Activated CD8-positive, alpha-beta memory T cell treated with anti-CD3 and anti-CD28 coated beads for 48 hours (primary cell): ENCODE results near the gene HOXB7.

Experiments
- DNase-seq, 3 experiments: peaks; one replicate each; pipeline ENCODE4 v3.0.0-alpha.2; 2020; ENCODE audit warnings: low read depth in 2 of 3, low spot score in 2 of 3

HOXB7 gene

DNA sequence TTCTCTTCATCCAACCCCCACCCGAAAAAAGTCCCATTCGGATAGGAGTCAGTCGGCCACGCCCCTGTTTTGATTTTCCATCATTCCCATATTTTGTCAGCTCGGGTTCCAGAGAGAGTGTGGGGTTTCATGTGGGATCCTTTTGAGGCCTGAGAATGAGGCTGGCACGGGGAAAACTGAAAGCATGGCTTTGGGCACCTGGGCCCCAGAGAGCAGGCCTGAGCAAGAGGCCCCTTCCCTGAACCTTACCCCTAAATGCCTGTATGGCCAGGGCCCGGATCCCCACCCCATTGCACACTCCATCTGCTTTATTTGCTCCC lies 28.1 kb downstream of the HOXB7 start:
- no peak for DNase-seq

DNA sequence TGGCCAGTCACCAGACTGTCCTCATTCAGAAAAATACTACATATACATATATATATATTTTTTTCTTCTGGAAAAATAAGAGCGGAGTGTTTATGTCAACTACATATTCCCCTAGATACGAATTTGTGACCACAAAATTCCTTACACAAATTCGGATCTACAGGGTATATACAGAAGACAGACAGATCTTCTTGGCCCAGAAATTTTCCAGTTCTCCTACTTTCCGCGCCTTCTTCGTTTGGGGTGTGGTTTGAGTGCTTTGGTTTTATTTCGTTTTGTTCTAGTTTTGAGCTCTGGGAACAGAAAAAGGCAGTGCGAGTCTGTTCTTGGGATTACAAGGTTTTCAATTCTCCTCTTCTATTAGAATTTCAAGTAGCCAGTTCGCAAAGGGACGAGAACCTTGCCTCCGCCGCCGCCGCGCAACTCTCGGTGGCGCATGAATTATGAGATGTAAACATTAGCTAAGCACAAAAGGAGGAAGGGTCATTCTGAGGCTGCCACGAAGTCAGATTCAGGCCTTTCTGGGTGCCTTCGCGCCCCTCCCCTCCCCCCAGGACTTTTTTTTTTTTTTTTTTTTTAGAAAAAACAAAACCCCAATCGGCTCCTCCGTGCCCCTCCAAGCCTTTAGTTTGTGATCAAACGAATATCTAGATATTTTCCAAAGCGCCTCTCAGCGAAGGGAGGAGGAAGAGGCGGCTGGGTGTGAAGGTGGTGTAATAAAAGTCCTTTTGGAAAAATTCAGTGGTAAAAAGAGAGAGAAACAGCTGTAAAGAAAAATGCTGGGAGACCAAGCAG lies 30.9 kb downstream of the HOXB7 start:
- no peak for DNase-seq

DNA sequence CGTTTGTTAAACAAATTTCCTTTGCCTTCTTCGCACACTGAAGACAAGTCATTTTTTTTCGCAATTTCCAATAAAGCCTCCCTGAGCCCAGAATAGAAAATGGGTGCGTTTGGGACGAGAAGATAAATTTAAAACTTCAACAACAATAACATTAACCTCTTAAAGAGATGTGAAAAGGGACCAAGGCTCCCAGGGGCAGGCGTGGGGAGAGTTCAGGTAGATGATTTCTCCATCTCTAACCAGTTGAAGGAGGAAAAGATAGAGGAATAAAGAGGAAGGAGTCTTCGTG lies 31.4 kb downstream of the HOXB7 start:
- DNase-seq: no peak

DNA sequence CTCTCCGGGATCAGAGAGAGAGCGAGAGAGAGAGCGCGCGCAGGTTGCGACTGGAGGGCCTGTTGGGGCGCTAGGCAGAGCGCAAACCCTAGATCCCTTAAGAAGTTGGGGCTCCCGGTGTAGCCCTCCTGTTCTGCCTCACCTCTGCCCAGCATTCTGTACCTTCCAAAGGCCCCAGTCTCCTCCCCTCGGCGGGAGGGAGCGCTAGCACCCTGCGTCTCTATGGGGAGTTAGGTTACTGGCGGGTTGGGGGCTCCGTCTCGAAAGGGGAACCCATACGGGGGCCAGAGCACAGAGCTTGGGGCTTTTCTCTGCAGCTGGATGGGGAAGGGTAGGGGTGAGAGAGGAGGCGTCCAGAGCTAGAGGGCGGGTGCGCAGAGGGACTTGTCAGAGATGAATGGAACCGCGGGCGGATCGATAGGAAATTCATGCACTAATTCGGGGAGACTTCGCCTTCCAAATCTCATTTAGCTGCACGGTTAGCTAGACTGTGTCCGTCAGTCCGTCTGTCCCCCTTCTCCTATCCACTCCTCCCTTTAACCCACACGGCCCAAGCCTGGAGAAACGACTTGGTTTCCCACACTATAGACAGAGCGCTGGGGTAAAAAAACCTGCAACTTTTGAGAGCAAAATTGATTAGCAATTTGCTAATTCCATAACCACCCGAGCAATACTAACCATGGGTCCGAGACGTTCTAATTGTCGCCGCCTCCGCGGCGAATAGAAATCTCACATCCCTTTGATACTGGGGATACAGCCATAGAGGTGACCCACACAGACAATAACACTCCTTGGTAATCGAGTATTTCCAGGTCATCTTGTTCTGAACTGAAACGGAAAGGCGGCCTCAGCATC lies 32.0 kb downstream of the HOXB7 start:
- no peak for DNase-seq

DNA sequence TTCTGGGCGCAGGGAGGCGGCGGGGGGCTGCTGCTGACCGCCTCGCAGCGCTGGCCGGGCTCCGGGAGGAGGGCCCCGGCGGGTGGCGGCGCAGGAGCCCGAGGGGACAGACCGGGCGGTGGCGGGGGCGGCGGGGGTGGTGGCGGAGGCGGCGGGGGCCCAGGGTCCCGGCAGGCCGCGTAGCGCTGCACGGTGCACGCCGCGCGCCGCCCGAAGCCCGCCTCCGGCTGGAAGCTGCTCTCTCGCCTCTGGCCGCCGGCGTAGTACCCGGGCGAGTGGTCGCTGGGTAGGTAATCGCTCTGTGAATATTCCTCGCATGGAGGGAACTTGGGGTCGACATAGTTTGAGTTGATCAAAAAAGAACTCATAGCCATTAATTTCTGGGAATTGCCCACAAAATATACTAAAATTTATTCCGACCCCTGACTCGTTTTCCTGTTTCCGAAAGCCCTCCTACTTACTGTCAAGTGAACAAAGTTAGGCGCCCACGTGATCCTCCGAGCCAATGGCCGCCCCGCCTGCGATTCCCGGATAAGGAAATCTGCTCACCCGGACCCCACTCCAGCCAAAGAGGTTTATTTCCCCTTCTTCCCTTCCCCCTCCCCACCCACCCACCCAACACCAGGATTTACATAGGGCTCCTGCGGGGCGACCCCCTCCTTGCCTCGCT lies 32.7 kb downstream of the HOXB7 start, which contains the start of gene HOXB4:
TSS of gene HOXB4 (minus strand) at position 405 of the 670 bp plus-strand sequence. CDS start at position 374, 31 bp downstream.
- DNase-seq: peak in 2 of 3 experiments; percentile 25 to 34

DNA sequence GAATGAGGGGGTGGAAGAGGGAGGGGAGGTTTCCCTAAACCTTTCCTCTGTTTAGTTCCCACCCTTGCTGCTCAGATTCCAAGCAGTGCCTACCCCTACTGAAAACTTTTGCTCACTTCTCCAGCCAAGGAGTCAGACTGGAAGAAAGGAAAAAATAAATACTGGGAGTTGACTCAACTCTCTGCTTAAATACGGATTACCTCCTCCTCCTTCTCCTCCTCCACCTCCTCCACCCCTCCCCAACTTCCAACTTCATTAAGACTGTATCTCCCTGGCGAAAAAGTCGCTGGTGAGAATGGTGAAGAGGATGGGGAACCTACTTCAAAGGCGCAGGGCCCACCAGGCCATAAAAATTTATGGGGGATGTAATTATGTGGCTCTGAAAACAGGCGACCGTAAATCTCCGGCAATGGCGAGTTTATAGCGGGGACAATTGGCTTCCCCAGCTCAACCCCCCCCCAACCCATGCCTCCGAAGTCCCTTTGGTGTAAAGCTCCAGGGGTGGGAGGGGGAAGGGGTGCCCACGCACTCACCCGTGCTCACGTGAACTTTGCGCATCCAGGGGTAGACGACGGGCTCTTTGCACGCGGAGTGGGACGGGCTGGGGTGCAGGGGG lies 33.4 kb downstream of the HOXB7 start:
- no peak for DNase-seq

DNA sequence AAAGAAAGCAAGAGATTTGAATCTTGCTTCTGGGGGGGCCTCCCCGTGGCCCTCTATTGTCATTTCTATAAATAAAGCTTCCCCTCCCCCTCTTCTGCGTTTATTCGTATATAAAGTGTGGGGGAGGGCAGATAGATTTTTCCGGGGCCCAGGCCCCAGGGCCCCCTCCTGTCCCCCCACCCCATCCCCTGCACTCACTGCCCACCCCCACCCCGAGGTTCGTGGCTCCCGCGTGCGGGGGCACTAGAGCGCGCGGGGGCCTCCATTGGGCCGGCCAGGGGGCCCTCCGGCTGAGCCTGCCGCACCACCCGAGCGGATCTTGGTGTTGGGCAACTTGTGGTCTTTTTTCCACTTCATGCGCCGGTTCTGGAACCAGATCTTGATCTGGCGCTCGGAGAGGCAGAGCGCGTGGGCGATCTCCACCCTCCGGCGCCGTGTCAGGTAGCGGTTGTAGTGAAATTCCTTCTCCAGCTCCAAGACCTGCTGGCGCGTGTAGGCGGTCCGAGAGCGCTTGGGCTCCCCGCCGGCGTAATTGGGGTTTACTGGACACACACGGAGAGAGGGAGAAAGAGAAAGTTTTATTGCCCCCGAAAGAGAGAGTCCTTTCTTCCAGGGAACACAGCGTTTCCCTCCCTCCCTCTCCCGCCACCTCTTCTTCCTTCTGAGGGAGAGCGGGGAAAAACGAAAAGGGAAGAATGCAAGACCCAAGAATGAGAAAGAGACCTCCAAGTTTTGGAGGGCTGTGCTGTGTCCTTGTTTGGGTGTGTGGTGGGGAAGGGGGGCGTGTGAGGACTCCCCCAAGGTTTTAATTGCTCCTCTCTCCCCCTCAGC lies 34.1 kb downstream of the HOXB7 start:
- no peak for DNase-seq

DNA sequence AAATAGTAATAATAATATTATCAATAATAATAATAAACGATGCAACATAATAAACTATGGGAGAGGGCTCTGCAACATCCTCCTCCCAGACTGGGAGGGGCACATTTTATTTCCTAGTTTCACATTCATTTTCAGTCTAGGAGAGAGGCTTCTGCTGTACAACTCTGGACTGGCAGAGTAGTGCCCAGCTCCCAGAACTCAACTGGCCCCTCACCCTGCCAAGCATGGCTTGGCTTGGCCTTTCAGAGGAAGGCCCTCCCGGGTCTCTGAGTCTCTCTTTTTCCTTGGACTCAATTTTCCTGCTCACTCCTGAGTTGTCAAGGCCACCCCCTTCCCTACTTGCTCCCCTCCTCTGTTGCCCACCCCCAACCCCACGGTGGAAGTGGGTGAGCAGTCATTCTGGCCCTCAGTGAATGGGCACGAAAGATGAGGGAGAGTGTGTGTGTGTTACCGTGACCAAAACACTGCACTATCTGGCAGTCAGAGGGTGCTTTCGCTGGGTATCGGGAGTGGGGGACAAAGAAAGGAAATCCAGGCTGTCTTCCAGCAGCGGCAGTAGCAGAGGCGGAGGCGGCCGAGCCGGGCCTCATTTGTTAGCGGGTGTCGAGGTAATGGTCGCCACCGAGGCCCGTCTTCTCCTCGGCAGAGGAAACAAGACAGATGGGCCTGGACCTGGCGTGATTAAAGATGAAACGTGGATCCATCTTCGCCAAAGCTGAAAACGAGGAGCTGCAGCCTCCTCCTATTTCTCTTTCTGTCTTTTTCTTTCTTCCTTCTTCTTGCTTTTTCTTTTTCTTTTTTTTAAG lies 34.9 kb downstream of the HOXB7 start:
- no peak for DNase-seq

DNA sequence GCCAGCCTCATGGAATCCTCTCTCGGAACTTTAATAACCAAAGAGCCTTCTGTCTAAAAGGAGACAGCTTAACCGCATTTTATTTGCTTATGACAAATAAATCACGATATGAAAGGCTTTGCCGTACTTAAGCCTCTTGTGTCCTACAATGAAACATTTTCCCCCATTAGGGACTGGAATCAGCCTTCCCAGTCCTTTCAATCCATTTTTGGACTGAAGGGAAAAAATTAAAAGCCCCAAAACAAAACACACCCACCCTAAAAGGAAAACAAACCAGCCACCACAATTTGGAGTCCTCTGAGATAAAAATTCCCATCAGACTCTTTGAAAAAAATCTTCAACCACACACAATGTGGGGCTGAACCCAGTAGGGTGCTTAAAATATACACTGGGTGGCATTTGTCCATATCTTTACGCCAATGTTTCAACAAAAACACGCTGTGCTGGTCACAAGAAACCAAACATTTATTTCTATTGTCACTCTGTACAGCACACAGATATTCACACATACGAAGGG lies 35.7 kb downstream of the HOXB7 start:
- no peak for DNase-seq

DNA sequence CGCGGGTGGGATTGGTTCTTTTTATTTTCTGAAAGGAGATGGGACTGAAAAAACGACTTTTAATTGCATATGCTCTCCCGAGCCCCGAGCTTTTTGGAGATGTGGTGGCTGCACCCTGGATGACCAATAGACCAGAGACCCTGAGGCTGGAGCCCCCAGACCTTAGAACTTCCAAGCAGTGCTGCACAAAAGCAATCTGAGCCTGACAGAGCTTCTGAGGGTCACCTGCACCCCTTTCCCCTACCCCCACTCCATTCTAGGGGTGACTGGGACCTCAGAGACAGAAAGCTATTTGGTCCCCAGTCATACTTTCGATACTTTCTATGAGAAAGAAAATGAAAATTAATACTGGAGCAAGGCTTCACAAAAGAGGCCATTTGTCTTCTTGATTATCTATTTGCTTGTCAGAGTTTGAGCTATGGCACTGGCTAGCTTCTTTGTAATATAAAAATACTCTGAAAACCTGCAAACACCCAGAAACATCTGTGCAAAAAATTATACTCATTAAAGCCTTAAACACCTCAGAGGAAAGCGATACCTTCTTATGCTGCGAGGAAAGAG lies 36.2 kb downstream of the HOXB7 start:
- no peak for DNase-seq

DNA sequence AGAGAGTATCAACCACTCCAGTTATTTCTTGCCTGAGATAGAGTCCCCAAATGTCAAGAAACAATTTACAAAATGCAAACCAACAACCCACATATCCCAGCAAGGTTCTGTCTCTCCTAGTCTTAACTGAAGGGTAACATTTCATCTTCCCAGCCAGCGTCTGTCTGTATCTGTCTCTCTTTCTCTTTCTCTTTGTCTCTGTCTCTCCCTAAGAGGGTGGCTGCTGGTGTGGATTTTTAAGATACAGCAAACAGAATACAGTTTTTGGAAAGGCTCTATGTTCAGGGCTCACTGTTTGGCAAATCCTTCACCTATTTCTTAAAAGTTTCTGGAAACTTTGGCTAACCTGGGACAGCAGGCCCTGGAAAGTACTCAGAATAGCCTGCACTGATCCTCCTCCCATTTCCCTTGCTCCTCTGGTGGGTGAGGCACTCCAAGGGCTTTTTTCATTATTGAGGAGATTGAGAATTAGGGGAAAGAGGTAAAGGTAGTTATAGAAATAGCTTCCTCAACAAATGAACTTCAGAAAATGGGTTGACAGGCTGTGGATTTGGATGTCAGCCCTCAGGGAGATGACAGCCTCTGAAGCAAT lies 38.9 kb downstream of the HOXB7 start:
- no peak for DNase-seq

DNA sequence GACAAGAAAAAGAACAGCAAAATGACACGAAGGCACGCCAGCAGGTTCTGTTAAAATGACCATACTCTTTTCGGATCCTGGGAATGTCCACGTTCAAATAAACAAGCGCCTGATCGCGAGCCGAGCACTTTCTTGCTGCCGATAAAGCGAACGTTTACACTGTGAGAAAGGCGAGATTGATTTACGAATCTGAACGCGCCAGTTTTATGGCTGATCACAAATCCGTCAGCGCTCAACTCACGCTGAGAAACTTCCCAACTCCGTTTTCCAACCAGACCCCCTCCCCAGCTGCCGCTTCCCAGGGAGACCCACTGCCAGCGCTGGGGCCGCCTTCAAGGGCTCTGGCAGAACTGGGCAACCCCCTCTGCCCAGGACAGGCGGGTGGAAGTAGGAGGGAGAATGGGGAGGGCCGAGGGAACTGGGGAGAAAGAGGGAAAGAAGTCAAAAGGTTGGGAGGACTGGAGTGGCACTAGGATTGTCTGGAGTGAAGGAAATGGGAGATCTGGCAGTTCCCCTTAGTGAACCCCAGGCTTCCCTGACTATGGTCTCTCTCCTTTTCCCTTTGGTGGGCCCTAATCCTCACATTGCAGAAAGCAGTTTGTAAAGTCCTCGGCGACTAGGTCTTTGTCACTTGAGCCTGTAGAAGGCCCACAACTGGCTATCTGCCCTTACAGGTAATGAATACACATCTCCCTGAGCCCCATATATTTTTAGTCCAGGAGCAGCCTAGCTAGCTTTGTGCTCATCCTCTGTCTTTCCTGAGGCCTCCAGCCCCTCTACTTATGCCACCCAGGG lies 39.6 kb downstream of the HOXB7 start:
- no peak for DNase-seq

DNA sequence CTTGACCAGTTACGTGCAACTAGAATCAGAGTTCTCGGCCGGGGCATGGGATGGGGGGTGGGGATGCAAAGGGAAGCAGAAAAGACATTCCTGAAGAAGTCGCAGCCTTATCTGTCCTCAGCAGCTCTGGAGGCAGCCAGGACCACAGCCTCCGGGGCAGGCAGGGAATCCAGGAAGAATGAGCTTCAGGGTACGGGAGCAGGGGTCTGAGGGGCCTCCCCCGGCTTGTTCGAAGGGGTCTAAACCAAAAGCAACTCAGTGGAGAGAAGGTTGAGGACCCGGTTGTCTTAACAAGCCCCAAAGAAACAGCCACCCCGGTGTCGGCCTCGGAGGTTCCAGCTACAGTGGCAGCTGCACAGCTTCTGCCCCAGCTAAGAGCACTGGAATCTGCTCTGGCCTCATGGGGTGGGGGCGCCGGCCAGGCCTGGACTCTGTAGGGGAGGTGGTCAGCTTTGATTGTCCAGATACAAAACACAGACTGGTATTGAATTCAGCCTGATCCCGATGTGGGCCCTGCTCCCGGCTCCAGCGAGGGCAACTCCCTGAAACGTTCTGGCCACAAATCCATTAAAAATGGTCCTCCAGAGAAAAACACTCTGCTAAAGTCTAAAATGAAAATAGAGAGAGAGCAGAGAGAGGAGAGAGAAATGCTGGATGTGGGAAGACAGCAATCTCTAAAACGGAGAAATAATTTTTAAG lies 40.3 kb downstream of the HOXB7 start:
- no peak for DNase-seq

DNA sequence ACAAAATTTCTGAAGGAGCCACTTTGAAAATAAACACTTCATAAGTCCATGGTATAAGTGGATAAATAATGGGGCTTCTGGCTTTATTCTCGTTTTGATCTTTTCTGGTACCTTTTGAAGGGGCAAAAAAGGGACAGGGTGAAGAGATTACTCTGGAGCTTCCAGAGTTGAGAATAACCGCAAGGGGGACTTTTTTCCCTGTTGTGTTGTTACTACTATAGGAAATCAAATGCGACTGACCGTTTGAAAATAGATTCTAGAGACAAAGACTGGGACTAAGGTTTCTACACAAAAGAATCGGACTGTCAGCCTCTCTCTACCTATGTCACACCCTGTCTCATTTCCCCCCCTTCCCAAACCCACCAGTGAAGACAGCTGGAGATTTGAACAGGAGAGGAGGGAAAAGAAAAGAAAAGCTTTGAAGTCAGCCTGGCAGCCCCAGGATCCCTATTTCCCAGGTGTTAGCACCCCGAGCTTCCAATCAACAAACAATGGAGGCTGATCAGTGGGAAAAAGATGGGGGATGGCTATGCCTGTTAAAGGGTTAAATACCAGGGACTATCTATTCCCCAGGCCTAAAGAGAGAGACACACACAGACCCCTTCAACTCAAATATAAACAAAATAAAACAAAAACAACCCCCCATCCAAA lies 41.0 kb downstream of the HOXB7 start:
- no peak for DNase-seq

DNA sequence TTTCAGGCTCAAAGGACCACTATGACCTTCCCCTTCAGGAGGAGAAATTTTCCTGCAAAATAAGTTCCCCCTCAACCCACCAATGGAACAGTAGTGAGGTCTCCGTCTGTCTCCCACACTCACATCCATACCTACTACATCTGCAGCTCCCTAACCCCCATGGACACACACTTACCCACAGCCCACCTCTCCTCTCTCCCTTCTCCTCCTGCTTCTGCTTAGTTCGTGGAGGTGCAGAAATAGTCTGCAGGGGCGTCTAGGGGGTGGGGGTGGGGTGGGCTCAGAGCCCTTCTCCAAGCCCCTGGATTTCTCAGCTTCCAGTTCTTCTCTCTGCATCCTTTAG lies 41.6 kb downstream of the HOXB7 start:
- DNase-seq: no peak

DNA sequence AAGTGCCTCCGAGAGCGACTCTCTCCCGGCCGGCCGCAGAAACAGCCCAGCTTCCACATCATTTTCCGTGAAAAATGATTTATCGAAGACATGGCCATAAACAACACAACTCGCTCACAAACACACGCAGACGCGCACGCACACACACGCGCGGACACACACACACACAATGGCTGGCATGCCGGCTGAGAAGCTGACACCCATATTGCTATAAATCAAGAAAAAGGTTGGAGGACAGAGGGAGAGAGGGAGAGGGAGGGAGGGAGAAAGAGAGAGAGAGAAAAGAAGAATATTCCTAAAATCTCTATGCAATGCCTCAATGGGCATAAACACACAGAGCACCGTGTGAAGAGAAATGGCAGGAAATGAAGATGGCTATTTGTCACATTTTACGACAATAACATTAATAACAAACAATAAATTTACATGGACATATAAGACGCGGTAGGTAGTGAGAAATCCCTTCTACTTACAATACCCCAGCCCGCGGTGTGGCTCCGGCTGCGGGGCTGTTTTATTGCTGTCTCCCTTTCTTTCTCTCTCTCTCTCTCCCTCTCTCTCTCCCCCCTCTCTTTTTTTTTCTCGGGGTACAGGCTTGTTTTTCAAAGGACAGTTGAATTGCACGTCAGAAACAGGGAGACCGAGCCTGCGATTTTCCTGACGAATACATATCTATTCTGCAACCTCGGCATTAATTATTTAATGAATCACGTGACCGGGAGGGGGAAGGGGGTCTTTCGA lies 42.1 kb downstream of the HOXB7 start:
- no peak for DNase-seq
